ENCODE results near the gene CAMSAP2. TPM values are rescaled to one million over a fixed set of nuclear protein-coding genes. Genes with fewer than 3 reads are reported as not detected.

CAMSAP2 gene
- total RNA-seq, 1 experiment from 2014 or later, result 20.7 TPM

DNA sequence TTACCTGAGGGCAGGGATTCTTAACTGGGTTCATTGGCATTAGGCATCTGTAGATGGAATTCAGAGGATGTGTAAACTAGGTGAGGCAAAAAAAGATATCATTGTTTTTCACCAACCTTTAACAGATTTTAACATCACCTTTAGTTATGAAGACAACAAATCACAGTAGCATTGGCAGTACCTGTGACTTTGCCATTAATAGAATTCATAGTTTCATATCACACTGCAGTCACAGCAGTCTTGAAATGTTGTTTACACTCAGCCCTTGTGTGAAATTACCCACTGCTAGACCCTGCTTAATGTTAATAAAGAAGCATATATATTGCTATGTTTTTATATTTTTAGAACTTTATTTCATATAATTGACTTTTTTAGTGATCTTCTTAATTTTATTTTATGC is 154.3 kb downstream of the CAMSAP2 start:
- ChIA-PET CTCF (interaction anchor here (1.3 to 4.1 kb wide), 5 partner anchors 20 to 271 kb away, joined by 5 to 19 read pairs (median 14); partner anchors contain the start of gene GPR25), POLR2A (interaction anchor here (0.6 to 1.0 kb wide), 2 partner anchors 12 to 172 kb away, joined by 3 to 6 read pairs; no protein-coding TSS in a partner anchor)
- TF ChIP-seq, protein P1, sequence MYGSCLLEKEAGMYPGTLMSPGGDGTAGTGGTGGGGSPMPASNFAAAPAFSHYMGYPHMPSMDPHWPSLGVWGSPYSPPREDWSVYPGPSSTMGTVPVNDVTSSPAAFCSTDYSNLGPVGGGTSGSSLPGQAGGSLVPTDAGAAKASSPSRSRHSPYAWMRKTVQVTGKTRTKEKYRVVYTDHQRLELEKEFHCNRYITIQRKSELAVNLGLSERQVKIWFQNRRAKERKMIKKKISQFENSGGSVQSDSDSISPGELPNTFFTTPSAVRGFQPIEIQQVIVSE (CRISPR knock-in tag; IDR thresholded peaks at IDR 0.05; ENCODE audit: borderline replicate concordance), result no peak
- TF ChIP-seq EMX1 (CRISPR knock-in tag; IDR thresholded peaks at IDR 0.05) (no peak), NFE2L1 (CRISPR knock-in tag; IDR thresholded peaks at IDR 0.05) (no peak), E2F1 (CRISPR knock-in tag; IDR thresholded peaks at IDR 0.05) (no peak)
- TF ChIP-seq, protein P2, sequence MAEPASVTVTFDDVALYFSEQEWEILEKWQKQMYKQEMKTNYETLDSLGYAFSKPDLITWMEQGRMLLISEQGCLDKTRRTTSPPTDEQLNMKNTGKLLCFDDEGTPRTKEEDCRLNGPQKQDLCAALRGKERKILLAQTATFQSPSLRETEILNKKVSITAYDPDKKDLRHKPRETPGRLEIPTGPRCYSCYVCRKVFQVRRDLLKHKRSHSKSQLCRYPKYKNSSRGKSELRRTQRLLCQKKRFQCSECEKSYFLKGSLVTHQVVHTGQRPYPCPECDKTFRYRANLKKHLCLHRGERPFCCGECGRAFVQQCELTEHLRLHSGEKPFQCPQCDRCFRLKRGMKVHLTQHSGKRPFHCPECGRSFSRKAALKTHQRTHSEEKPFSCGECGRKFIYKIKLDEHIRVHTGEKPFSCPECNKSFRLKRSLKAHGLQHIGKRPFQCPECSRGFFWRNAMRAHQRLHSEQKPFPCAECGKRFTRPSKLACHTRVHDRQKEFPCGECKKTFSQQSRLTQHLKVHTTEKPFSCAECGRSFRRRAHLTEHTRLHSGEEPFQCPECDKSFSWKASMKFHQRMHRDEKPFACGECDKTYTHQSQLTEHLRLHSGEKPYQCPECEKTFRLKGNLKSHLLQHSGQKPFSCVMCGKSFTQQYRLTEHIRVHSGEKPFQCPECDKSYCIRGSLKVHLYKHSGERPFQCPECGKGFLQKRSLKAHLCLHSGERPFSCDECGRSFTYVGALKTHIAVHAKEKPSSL (CRISPR knock-in tag; conservative IDR thresholded peaks at IDR 0.05), result no peak
- no peaks in the 10 kb centered on the region for H3K9me3 Mint-ChIP-seq
- H3K27ac Mint-ChIP-seq, result peak overlapping the region; percentile 94
- H3K4me1 Mint-ChIP-seq, result peaks cover 74% of the 10 kb centered on the region
- ATAC-seq, result no peak
- no peak for DNase-seq (ENCODE audit: low spot score)
- H3K4me3 Mint-ChIP-seq, result peak overlapping the region; percentile 88
- peaks cover 3% of the 10 kb centered on the region; the same call in 1 of the 2 replicates for H3K27me3 Mint-ChIP-seq (ENCODE audit: low read depth)
- H3K36me3 Mint-ChIP-seq, result peaks cover 2% of the 10 kb centered on the region; the same call in 1 of the 2 replicates

GRCh38 chr1:200893411-200893901 is 154.8 kb downstream of the CAMSAP2 start:
- ChIA-PET POLR2A (no interaction called here), CTCF (interaction anchor here (1.5 to 4.8 kb wide), 5 partner anchors 20 to 79 kb away, joined by 4 to 23 read pairs (median 14); partner anchors contain the start of gene GPR25)
- no peak; the same call in none of the 2 replicates for ATAC-seq
- Mint-ChIP-seq H3K9me3 (no peaks in the 10 kb centered on the region), H3K36me3 (peaks cover 6% of the 10 kb centered on the region; the same call in 1 of the 2 replicates), H3K27me3 (ENCODE audit: low read depth) (peaks cover 3% of the 10 kb centered on the region; the same call in 1 of the 2 replicates), H3K27ac (peak overlapping the region; percentile 80), H3K4me3 (peak overlapping the region; percentile 88), H3K4me1 (peaks cover 73% of the 10 kb centered on the region)
- DNase-seq (ENCODE audit: low spot score), result no peak
- TF ChIP-seq ZNF219 (CRISPR knock-in tag; IDR thresholded peaks at IDR 0.05; ENCODE audit: borderline replicate concordance), result no peak
- TF ChIP-seq ZNF416 (CRISPR knock-in tag; IDR thresholded peaks at IDR 0.05), result no peak

DNA sequence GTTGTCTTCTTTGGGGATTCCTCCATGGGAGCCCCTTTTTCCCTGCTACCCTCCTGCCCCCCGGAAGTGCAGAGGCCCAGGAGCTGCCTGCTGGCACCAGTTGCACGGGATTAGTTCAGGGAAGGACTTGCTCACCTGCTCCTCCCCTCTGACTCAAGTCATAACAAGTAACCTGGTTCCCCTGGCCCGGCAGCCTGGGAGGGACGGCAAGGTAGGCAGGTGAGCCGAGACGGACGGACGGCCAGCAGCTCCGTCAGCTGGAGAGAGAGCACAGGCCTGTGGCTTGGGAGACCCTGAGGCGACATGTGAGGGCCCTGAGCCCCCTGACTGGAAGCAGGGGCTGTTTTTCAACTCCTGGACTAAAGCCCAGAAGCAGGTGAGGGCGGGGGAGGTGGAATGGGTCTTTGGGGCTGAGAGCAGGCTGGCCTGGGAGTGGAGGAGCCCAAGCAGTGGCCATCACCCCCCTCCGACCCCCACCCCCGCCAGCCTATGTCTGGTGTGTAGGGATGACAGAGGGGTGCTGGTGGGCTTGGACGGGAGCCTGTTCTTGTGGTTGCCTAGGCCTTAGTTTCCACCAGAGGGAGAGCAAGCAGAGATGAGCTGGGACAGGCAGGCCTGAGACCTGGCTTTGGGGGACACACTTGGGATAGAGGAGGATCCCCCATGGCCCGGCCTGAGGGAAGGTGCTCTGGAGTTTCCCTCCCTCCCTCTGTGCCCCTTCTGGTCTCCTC is 156.2 kb downstream of the CAMSAP2 start, which contains the start of gene INAVA:
Gene INAVA, plus strand, starts transcription at position 189 of the 731 bp plus-strand sequence. CDS start 3,501 bp downstream, outside the sequence.
- no peak for TF ChIP-seq SMAD4 (CRISPR knock-in tag; IDR thresholded peaks at IDR 0.05)
- TF ChIP-seq, protein P3, sequence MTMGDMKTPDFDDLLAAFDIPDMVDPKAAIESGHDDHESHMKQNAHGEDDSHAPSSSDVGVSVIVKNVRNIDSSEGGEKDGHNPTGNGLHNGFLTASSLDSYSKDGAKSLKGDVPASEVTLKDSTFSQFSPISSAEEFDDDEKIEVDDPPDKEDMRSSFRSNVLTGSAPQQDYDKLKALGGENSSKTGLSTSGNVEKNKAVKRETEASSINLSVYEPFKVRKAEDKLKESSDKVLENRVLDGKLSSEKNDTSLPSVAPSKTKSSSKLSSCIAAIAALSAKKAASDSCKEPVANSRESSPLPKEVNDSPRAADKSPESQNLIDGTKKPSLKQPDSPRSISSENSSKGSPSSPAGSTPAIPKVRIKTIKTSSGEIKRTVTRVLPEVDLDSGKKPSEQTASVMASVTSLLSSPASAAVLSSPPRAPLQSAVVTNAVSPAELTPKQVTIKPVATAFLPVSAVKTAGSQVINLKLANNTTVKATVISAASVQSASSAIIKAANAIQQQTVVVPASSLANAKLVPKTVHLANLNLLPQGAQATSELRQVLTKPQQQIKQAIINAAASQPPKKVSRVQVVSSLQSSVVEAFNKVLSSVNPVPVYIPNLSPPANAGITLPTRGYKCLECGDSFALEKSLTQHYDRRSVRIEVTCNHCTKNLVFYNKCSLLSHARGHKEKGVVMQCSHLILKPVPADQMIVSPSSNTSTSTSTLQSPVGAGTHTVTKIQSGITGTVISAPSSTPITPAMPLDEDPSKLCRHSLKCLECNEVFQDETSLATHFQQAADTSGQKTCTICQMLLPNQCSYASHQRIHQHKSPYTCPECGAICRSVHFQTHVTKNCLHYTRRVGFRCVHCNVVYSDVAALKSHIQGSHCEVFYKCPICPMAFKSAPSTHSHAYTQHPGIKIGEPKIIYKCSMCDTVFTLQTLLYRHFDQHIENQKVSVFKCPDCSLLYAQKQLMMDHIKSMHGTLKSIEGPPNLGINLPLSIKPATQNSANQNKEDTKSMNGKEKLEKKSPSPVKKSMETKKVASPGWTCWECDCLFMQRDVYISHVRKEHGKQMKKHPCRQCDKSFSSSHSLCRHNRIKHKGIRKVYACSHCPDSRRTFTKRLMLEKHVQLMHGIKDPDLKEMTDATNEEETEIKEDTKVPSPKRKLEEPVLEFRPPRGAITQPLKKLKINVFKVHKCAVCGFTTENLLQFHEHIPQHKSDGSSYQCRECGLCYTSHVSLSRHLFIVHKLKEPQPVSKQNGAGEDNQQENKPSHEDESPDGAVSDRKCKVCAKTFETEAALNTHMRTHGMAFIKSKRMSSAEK (CRISPR knock-in tag; IDR thresholded peaks at IDR 0.05; ENCODE audit: borderline replicate concordance), result no peak
- TF ChIP-seq KAT7 (CRISPR knock-in tag; IDR thresholded peaks at IDR 0.05; ENCODE audit: borderline replicate concordance), result no peak
- TF ChIP-seq GTF2I (CRISPR knock-in tag; conservative IDR thresholded peaks at IDR 0.05), result no peak
- TF ChIP-seq HMGA2 (CRISPR knock-in tag; IDR thresholded peaks at IDR 0.05), result no peak
- TF ChIP-seq CREB1 (CRISPR knock-in tag; IDR thresholded peaks at IDR 0.05), result no peak
- Mint-ChIP-seq H3K27ac (peak within 1 kb of the TSS; percentile 80), H3K27me3 (ENCODE audit: low read depth) (no peaks in the 10 kb centered on the region), H3K9me3 (no peaks in the 10 kb centered on the region), H3K4me3 (peak within 1 kb of the TSS; percentile 88), H3K36me3 (peaks cover 20% of the 10 kb centered on the region), H3K4me1 (peaks cover 66% of the 10 kb centered on the region)
- 0 out of 2 replicates have a peak, but pooled peaks have one; percentile 1 for ATAC-seq
- ChIA-PET POLR2A (interaction anchor here (1.0 kb wide), 1 partner anchor 333 kb away, joined by 7 read pairs; no protein-coding TSS in a partner anchor), CTCF (interaction anchor here (0.6 to 4.8 kb wide), 11 partner anchors 12 to 336 kb away, joined by 3 to 23 read pairs (median 3); no protein-coding TSS in a partner anchor)
- DNase-seq (ENCODE audit: low spot score), result no peak
